ENCODE data around the gene SLC25A3.
"Not testable (repeated sequence)": the region's sequence is repeated elsewhere in the genome, so short reads cannot be mapped to it uniquely, and the experiment has no call there.

SLC25A3 gene

DNA sequence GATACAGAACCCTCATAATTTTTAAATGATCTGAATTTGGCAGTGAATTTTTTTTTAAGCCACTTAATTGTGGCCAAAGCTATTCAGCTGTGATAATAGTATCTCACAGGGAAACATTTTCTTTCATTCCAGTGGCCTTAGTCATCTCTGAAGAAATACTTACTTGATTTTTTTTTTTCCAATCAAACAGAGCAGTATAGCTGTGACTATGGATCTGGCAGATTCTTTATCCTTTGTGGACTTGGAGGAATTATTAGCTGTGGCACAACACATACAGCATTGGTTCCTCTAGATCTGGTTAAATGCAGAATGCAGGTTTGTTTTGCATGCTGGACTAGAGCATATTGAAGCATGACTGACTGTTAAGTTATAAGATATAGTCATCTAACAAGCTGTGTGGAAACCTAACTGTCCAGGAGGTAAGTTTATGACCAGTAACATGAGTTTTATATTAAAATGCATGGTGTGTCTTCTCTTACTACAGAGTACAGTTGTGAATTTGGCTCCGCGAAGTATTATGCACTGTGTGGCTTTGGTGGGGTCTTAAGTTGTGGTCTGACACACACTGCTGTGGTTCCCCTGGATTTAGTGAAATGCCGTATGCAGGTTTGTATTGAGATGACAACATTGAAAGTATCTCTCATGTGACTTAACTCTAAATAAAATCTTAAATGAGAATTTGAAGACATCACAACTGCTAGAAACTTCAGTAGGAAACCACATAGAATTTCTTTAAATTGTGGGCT is 1.9 kb downstream of the SLC25A3 start:
- DNase-seq: no peak

DNA sequence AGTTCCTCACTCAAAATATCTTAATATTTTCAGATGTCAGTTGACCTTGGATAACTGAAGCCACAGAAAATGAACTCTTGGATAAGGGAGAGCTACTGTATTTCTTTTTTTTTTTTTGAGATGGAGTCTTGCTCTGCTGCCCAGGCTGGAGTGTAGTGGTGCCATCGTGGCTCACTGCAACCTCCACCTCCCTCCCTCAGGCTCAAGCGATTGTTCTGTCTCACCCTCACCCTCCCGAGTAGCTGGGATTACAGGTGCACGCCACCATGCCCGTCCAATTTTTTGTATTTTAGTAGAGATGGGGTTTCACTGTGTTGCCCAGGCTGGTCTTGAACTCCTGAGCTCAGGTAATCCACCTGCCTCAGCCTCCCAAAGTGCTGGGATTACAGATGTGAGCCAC is 3.8 kb downstream of the SLC25A3 start:
- DNase-seq: not testable (repeated sequence)

DNA sequence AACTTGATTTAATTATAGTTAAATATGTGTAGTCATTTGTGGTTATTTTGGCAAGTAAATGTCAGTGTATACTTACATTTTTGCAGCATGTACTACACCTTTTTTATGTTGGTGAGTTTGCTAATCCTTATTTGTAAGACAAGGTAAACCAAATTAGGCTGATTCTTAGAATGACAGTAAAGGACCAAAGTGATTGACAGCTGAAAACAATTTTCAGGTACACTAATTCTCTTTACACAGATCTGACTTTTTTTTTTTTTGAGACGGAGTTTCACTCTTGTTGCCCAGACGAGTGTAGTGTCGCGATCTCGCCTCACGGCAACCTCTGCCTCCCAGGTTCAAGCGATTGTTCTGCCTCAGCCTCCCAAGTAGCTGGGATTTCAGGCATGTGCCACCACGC is 8.4 kb downstream of the SLC25A3 start:
- DNase-seq: no peak

DNA sequence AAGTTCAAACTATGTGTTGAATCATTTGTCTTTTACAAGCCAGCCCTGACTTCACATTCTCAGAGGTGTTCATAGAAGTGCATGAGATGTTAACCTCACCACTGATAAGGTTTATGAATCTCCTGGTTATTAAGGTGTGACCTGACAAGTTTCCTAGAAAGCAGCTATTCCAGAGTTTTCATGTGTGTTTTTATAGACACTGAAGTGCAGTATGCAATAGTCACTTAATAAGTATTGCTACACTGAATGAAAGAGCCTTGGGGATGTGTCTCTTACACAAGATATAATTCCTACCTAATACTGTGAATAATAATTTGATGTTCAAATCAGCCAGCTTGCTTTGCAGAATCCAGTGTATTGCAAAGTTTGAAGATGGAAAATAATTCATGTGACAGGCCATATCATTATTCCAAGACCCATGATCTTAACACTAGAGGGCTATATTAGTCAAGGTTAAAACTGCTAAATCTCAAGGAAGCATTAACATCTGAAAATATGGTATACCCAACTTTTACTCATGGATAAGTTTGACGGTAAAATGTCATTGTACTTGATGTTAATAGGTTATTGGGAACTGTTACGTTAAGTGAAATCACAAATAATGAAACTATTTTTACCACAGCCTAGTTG is 13.0 kb downstream of the SLC25A3 start:
- DNase-seq: no peak

DNA sequence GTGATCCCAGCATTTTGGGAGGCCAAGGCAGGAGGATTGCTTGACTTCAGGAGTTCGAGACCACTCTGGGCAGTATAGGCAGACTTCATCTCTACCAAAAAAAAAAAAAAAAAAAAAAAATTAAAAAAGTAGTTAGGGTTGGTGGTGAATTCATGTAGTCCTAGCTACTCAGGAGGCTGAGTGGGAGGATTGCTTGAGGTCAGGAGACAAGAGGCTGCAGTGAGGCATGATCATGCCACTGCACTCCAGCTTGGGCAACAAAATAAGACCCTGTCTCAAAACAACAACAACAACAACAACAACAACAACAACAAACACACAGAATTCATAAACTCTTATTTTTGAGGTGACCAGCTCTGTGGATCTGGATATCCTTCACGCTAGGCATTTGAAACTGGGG is 17.1 kb downstream of the SLC25A3 start:
- no peak for DNase-seq

DNA sequence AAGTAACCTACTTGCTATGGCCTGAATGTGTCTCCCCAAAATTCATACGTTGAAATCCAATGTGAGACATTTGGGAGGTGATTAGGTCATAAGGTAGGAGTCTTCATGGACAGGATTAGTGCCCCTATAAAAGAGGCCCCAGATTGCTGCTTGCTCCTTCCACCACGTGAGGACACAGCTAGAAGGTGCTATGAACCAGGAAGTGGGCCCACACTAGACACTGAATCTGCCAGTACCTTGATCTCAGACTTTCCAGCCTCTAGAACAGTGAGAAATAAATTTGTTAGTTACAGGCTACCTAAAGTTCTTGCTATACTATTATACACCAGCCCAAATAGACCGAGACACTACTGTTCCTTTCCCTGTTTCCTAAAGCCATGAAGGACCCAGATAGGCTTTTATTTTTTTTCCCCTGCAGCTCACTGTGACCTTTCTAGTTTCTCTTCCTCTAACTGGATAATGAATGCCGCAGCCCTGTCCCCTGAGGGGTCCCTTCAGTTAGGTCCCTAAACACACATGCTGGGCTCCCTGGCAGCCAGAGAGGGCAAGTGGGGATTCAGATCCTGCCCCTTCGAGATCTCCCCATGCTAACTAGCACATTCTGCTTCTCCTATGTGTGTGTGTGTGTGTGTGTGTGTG is 19.3 kb downstream of the SLC25A3 start:
- no peak for DNase-seq

DNA sequence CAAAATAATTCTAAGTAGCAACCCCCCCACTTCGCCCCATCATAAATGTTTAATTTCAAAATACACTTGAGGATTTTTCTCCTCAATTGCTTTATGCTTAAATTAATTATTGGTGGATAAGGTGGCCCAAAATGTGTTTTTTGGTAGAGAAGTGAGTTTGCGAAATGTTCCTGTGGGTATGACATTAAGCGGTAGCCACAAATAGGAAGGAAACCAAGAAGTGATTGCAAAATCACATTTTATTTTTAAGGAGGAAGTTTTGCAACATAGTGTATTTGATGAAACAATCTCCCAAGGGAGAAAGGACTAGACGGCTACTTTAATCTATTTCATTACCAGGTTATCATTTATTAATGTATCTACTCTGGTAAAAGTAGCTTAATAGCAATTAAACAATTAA is 25.5 kb downstream of the SLC25A3 start:
- DNase-seq: peak; percentile 45

DNA sequence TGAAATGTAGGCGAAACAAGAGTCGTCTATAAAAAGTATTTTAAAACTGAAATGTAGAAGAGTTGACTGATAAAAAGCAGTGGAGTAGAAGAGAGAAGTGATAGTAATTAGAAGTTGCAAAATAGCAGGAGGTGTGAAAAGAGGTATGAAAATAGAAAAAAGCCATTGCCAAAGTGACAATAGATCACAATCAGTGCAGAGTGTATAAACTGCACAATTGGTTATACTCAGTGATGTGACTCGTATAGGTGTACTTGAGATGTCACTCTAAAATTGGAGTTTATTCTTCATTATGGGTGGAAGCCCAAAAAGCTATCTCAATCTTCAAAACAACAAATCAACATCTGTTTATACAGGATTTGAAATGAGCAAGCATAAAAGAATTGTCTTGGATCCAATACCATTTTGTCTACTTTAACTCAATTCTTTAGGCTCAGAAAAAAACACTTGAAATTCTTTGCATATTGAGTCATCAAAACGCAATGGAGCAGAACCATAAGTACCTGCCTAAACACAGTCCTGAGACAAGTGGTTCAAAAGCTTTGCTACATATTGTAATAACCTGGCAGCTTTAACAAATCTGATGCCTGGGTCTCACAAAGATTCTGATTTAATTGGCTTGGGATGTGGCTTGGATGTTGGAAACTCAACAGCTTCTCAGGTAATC is 42.3 kb downstream of the SLC25A3 start:
- DNase-seq: no peak

DNA sequence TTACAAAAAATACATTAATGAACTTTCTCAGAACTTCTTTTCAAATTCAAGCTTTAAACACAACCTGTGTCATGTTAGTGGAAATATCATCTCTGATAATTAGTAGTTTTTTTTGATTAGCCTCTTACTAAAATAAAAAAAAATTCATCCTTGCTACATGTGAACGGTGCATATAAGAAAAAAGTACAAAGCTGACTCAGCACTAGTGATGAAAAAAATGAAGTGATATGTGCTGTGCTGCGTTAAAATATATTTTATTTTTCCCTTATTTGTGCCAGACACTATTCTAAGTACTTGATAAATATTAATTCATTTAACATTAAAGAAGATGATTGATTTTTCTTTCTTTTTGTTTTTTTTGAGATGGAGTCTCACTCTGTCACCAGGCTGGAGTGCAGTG is 43.6 kb downstream of the SLC25A3 start:
- DNase-seq: no peak

DNA sequence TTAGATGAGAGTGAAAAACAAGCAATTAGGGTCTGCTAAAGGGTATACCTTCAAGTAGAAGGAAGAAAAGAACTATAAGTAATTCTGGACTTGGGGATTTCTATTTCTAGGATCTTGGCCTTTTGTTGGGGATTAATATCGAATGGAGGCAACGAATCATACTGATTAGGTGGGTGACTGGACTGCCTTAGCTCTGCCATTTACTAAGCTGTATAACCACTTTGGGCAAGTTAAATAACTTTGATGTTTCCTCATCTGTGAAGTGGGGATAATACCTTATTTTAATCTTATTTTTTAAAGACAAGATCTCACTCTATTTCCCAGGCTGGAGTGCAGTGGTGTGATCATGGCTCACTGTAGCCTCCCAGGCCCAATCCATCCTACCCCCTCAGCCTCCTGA is 44.5 kb downstream of the SLC25A3 start:
- DNase-seq: no peak

DNA sequence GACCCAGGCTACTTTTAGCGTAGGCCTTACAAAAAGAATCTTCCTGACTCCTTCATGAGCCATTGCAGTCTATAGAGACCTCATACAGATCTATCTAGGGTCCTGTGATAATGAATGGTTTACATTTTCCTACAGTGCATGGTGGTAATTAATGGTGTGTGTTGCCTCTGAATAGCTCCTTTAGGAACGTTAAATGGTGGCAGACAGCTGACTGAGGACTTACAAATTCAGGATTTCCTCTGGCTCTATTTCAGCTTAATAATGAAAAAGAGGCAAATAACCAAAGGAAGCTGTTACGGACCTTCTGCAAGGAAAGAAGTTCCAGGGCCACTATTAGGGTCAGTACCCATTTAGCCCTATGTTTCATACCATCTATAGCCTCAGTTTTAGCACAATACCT is 46.0 kb downstream of the SLC25A3 start:
- DNase-seq: no peak

DNA sequence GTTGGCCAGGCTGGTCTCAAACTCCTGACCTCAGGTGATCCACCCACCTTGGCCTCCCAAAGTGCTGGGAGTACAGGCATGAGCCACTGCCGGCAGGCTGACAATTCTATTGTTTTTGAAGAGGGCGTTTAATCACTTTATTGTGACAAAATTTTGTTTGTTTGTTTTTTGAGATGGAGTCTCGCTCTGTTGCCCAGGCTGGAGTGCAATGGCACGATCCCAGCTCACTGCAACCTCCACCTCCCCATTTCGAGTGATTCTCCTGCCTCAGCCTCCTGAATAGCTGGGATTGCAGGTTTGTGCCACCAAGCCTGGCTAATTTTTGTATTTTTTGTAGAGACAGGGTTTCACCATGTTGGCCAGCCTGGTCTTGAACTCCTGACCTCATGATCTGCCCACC is 49.3 kb downstream of the SLC25A3 start:
- DNase-seq: not testable (repeated sequence)

DNA sequence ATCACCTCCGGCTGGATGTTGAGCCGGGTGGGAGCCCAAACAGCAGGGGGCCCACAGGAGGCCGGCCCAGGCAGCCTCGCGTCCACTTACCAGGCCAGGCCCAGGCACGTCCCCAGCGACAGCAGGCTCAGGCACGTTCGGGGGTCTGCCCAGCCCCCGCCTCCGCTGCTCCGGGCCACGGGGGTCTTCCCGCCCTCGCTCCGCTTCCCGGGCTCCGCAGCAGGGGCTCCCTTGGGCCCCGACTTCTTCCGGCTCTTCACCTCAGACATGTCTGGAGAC is 50.9 kb downstream of the SLC25A3 start:
- no peak for DNase-seq

DNA sequence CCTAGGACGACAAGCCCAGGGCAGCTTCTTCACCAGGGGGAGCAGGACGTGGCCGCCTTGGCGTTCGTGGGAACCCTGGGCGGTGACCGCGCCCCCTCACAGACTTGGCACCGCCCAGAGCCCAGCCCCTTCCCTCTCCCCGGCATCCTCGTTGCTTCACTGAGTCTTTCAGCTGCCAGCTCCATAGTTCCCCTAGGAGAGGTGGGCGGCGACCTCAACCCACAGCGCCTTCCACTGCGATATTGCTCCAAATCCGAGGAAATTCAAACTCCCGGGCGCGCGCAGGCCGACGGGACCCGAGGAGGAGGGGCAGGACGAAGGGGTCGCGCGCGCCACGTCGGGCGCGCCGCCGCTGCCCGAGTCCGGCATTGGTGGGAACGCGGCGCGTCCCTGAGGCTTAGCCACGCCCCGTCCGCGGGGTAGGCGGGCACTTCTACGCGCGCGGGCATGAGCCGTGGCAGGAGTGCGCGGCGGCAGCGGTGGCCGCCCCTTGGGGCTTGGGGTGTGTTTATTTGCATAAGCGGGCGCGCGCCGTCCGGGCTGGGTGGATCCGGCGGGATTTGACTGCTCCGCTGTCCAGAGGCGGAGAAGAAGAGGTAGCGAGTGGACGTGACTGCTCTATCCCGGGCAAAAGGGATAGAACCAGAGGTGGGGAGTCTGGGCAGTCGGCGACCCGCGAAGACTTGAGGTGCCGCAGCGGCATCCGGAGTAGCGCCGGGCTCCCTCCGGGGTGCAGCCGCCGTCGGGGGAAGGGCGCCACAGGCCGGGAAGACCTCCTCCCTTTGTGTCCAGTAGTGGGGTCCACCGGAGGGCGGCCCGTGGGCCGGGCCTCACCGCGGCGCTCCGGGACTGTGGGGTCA is 51.5 kb downstream of the SLC25A3 start, which contains the start of the genes APAF1 and IKBIP:
APAF1 (plus strand) TSS at position 579 of the 860 bp plus-strand sequence. CDS start 3,070 bp downstream, outside the sequence.
IKBIP (minus strand) TSS at position 77 of the 860 bp plus-strand sequence. CDS start 87 bp downstream, outside the sequence.
- peak; percentile 97 for DNase-seq

DNA sequence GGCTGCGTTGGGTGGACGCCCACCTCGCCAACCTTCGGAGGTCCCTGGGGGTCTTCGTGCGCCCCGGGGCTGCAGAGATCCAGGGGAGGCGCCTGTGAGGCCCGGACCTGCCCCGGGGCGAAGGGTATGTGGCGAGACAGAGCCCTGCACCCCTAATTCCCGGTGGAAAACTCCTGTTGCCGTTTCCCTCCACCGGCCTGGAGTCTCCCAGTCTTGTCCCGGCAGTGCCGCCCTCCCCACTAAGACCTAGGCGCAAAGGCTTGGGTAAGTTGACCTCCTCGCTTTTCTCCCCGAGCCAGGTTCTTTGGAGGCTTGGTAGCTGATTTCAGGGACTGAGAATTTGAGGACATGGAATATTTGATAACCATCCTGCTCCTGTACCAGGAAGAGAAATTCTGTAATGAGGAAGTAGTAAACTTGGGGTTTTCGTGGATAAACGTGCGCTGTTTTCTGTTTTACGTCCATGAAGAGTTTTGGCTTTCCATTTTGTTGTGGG is 52.1 kb downstream of the SLC25A3 start:
- DNase-seq: no peak

DNA sequence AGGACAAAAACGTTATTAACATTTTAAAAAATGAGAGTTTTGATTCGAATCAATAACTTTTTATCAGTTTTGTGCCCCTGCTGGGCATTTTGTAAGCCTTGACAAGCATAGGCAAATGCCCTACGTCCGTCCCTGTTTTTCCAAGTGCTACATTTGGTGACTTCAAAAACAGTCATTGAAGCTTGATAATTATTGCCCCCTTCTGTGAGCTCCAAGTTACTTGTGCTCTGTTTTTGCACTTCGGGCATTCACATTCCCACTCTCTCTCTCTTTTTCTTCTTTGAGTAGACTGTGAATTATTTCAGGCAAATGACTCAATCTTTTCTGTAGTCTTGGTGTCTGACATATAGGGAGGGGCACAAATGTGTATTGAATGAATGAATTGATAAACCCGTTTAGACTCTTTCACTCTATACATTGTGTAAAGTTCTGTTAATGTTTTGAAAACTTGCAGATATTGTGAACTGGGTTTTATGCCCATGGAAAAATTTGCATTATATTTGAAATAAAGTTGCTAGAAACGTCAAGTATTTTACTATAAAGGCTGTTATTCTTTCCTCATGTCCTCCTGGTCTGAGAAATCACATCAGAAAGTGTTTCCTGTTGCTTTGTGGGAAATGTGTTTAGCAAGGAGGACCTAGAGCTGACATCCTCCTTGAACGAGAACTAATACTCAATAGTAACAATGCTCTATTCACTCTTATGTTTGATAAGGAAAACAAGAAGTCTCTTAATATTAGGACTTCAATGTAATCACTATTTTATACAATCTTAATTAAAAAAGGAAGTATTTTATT is 53.0 kb downstream of the SLC25A3 start:
- DNase-seq: no peak

DNA sequence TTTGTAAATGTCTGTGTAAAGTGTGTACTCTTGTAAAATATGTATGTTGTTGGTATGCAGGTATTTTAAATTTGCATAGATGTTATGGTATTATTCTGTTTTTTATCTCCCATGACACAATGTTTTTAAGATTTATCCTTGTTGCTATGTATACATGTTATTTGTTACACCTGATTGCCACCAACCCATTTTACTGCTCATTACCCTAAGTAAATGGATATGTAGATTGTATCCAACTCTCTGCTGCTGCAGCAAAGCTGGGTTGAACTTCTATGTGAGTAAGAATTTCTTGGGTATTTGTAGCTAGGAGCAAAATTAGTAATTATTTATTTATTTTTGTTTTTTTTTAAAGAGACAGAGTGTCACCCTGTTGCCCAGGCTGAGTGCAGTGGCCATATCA is 57.8 kb downstream of the SLC25A3 start:
- no peak for DNase-seq

DNA sequence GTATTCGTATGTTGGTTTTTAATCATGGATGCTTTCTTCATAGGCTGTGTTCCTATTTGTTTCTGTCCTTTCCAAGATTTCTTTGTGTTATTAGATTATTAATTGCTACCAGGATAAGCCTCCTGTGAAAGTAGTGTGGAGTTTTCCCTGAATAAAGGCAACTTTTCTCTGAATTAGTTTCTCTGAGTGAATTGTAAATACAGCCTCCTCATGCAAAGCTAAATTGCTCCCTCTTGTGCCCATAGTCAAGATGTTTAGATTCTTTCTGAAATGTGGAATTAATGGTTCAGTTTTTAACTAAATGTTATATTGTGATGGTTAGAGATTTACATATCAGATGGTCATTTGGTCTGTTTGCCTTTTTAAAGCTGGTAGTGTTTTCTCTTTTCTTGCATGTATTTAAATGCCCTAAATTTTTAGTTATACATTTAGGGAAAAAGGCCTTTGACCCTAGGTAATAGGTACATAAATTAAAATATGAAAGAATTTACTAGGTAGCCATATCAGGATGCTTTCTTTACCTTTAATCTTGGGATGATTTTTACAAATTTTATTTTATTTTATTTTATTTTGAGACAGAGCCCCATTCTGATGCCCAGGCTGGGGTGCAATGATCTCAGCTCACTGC is 60.5 kb downstream of the SLC25A3 start:
- peak; percentile 14 for DNase-seq
